Endothelial cell (in vitro differentiated cells): ENCODE measurements around the gene MC5R. TPM values are rescaled to one million over a fixed set of nuclear protein-coding genes. Genes with fewer than 3 reads are reported as not detected.

ENCODE experiments used
- DNase-seq: peaks from one replicate; pipeline ENCODE4 v3.0.0; 2021; ENCODE audit warnings: low spot score
- H3K27ac Mint-ChIP-seq: one replicate; pipeline ENCODE4 v1.8.0; 2021; ENCODE audit warnings: mixed read lengths, inconsistent platforms; ENCODE audit not compliant: unreplicated experiment
- H3K27me3 Mint-ChIP-seq: one replicate; pipeline ENCODE4 v1.8.0; 2021; ENCODE audit warnings: mild to moderate bottlenecking, moderate library complexity, mixed read lengths, inconsistent platforms; ENCODE audit not compliant: unreplicated experiment
- H3K36me3 Mint-ChIP-seq: one replicate; pipeline ENCODE4 v1.8.0; 2021; ENCODE audit warnings: mild to moderate bottlenecking, low read depth, mixed read lengths, inconsistent platforms; ENCODE audit not compliant: unreplicated experiment
- H3K4me1 Mint-ChIP-seq: one replicate; pipeline ENCODE4 v1.8.0; 2021; ENCODE audit warnings: mild to moderate bottlenecking, mixed read lengths, inconsistent platforms; ENCODE audit not compliant: unreplicated experiment
- H3K4me3 Mint-ChIP-seq: one replicate; pipeline ENCODE4 v1.8.0; 2021; ENCODE audit warnings: mild to moderate bottlenecking, mixed read lengths, inconsistent platforms; ENCODE audit not compliant: unreplicated experiment
- H3K9me3 Mint-ChIP-seq: one replicate; pipeline ENCODE4 v1.8.0; 2021; ENCODE audit warnings: mixed read lengths, inconsistent platforms; ENCODE audit not compliant: unreplicated experiment
- CTCF ChIP-seq: fragments of 200-600 bp; sonication (generic); IDR thresholded peaks from one replicate; pipeline ENCODE4 v1.5.0; 2021; ENCODE audit warnings: antibody characterized with exemption; ENCODE audit not compliant: unreplicated experiment
- total RNA-seq: library from RNA; stranded (reverse); fragmentation: NEBNext Ultra II Directional; extraction: Animal tissue kit (Norgen Biotek cat#: 25700); gene quantifications from one replicate; pipeline ENCODE4 v1.2.1, GENCODE V29; 2021; ENCODE audit not compliant: unreplicated experiment

MC5R gene
- total RNA-seq, 1 donor from 2014 or later, result 0.56 TPM

DNA sequence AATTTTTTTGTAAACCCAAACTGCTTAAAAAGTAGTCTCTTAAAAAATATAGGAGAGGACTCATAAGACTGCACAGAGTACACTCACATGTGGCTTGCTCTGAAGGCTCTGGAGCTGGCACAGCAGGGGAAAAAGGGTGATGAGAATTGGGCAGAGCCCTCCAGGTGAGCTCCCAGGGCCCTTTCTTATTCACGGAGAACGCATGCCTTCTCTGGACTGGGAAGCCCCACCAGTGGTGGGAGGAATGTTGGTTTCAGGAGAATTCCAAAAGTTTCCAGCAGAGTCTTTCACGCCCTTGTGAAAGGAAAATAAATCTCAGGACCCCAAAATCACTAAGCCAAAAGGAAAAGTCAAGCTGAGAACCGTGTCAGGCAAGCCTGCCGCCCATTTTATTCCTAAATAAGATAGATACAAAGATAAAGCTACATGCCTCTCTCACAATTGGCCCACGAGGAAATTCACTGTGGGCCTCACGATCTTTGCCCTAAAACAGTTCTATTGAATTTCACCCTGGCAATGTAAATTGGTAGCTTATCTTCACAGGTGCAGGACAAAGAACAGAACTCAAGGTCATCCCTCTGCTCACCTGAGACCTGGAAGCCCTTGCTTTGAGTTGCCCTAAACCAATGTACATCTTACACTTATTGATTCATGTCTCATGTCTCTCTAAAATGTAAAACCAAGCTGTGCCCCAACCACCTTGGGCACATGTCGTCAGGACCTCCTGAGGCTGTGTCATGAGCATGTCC is 15.5 kb upstream of the MC5R start:
- peaks cover 52% of the 10 kb centered on the region for H3K4me1 Mint-ChIP-seq
- no peak for TF ChIP-seq CTCF
- H3K4me3 Mint-ChIP-seq, result no peak overlapping the region
- no peak overlapping the region for H3K27ac Mint-ChIP-seq
- H3K36me3 Mint-ChIP-seq, result no peaks in the 10 kb centered on the region
- no peak for DNase-seq
- H3K9me3 Mint-ChIP-seq, result no peaks in the 10 kb centered on the region
- H3K27me3 Mint-ChIP-seq, result peaks cover 2% of the 10 kb centered on the region

DNA sequence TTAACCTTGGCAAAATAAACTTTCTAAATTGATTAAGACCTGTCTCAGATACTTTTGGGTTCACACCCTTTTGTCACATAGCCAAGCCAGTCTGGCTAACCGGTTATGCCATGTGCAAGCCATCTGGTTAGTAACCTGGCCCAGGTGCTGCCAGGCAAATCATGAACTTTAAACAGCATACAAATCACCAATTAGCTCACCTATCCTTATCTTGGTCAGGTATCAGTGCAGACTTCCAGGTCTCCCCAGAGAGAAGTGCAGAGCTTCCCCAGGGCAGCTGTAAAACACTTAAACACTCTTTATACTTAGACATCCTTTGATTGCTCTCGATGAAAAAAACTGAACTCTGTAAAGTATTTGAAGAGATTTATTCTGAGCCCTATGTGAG is 14.9 kb upstream of the MC5R start:
- no peaks in the 10 kb centered on the region for H3K9me3 Mint-ChIP-seq
- no peak overlapping the region for H3K4me3 Mint-ChIP-seq
- no peak for TF ChIP-seq CTCF
- H3K27ac Mint-ChIP-seq, result no peak overlapping the region
- peaks cover 2% of the 10 kb centered on the region for H3K27me3 Mint-ChIP-seq
- no peaks in the 10 kb centered on the region for H3K36me3 Mint-ChIP-seq
- H3K4me1 Mint-ChIP-seq, result peaks cover 50% of the 10 kb centered on the region
- DNase-seq, result no peak

DNA sequence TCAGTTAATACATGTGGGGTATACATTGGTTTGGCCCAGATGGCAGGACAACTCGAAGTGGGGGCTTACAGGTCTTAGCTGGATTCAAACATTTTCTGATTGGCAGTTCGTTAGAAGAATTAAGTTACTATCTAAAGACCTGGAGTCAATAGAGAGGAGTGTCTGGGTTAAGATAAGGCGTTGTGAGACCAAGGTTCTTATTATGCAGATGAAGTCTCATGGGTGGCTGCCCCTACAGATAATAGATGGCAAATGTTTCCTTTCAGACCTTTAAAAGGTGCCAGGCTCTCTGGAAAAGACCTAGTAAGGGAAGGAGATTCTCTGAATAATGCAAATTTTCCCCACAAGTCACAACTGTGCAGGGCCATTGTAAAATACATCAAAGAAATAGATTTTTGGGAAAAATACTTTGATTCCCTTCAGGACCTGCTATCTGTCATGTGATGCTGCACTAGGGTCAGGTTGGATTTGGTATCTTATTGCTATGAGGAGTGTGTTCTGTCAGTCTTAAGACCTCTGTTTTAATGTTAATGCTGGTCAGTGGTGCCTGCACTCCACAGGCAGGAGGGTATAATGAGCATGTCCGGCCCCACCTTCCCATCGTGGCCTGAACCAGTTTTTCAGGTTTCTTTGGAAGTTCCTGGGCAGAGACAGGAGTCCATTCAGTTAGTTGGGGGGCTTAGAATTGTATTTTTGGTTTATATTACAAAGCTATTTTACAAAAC is 14.3 kb upstream of the MC5R start:
- Mint-ChIP-seq H3K9me3 (no peaks in the 10 kb centered on the region), H3K27me3 (peaks cover under 1% of the 10 kb centered on the region), H3K27ac (peak overlapping the region; percentile 59), H3K36me3 (no peaks in the 10 kb centered on the region), H3K4me3 (no peak overlapping the region), H3K4me1 (peaks cover 44% of the 10 kb centered on the region)
- no peak for DNase-seq
- TF ChIP-seq CTCF, result no peak

GRCh38 chr18:13810950-13811485 is 12.9 kb upstream of the MC5R start:
- peaks cover 32% of the 10 kb centered on the region for H3K4me1 Mint-ChIP-seq
- H3K4me3 Mint-ChIP-seq, result no peak overlapping the region
- no peak for TF ChIP-seq CTCF
- H3K27ac Mint-ChIP-seq, result no peak overlapping the region
- H3K27me3 Mint-ChIP-seq, result no peaks in the 10 kb centered on the region
- no peaks in the 10 kb centered on the region for H3K9me3 Mint-ChIP-seq
- no peaks in the 10 kb centered on the region for H3K36me3 Mint-ChIP-seq
- no peak for DNase-seq

DNA sequence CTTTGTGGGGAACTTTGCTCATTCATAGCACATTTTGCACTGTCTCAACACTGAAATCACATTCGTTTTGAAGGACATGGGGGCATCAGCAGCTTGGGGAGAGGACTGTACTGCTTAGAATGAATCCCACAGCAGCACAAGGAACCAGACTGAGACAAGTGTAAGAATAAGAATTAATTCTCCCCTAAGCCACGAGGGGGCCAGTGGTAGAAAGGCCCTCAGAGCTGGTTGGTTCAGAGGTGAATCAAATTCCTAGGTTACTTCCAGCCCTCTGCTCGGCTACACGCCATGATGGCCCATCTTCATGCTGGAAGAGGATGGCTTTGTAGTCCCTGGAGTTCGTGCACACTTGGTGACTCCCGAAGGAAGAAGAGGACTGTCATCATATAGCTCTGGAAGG is 12.0 kb upstream of the MC5R start:
- peak; percentile 42 for TF ChIP-seq CTCF
- no peak overlapping the region for H3K4me3 Mint-ChIP-seq
- H3K9me3 Mint-ChIP-seq, result no peaks in the 10 kb centered on the region
- H3K36me3 Mint-ChIP-seq, result no peaks in the 10 kb centered on the region
- H3K27ac Mint-ChIP-seq, result no peak overlapping the region
- H3K4me1 Mint-ChIP-seq, result peaks cover 25% of the 10 kb centered on the region
- no peak for DNase-seq
- H3K27me3 Mint-ChIP-seq, result no peaks in the 10 kb centered on the region
